Measurements from ENCODE around the gene UGT1A3. TPM values are rescaled to one million over a fixed set of nuclear protein-coding genes. Genes with fewer than 3 reads are reported as not detected.

Gene UGT1A3
- not detected for total RNA-seq

DNA sequence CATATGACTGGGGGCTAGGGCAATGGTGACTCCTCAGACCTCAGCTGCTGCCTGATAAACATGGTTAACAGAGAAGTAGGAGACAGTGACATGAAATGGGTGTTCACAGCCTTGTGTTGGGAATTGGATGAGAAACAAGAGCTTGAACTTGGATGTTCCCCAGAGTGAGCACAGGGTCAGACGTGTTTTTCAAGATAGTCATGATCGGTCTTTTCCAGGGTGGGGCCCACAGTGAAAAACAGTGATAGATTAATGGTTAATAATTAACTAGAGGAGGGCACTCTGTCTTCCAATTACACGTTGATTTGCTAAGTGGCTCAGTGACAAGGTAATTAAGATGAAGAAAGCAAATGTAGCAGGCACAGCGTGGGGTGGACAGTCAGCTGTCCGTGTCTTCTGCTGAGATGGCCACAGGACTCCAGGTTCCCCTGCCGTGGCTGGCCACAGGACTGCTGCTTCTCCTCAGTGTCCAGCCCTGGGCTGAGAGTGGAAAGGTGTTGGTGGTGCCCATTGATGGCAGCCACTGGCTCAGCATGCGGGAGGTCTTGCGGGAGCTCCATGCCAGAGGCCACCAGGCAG, at the start of gene UGT1A3:
TSS of gene UGT1A3 (plus strand) at position 320 of the 579 bp plus-strand sequence. CDS start at position 405, 85 bp downstream.
- Mint-ChIP-seq H3K9me3 (no peaks in the 10 kb centered on the region), H3K27ac (no peak within 1 kb of the TSS), H3K4me3 (no peak within 1 kb of the TSS), H3K4me1 (no peaks in the 10 kb centered on the region), H3K36me3 (no peaks in the 10 kb centered on the region), H3K27me3 (peaks cover 16% of the 10 kb centered on the region)
- DNase-seq = no peak

DNA sequence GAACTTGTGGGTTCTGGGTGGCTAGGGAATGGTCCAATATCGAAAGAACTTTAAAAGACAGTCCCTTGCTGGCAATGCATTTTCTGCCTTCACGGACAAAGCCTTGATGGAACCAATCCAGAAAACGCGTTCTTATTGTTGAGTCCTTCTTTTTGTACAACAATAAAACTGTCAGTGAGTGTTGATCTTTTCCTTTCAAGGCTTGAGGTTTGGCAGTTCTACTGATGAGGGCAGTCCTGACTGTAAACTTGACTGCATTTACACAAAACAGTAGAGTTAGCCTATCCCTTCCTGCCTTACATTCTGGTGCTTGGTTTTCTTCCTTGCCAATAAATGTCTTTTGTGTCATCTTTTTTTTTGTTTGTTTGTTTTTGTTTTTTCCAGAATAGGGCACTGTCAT, 49.6 kb upstream of the UGT1A3 start:
- Mint-ChIP-seq H3K4me1 (no peaks in the 10 kb centered on the region), H3K4me3 (no peak overlapping the region), H3K27me3 (peaks cover 16% of the 10 kb centered on the region), H3K9me3 (no peaks in the 10 kb centered on the region), H3K27ac (no peak overlapping the region), H3K36me3 (no peaks in the 10 kb centered on the region)
- DNase-seq = no peak

DNA sequence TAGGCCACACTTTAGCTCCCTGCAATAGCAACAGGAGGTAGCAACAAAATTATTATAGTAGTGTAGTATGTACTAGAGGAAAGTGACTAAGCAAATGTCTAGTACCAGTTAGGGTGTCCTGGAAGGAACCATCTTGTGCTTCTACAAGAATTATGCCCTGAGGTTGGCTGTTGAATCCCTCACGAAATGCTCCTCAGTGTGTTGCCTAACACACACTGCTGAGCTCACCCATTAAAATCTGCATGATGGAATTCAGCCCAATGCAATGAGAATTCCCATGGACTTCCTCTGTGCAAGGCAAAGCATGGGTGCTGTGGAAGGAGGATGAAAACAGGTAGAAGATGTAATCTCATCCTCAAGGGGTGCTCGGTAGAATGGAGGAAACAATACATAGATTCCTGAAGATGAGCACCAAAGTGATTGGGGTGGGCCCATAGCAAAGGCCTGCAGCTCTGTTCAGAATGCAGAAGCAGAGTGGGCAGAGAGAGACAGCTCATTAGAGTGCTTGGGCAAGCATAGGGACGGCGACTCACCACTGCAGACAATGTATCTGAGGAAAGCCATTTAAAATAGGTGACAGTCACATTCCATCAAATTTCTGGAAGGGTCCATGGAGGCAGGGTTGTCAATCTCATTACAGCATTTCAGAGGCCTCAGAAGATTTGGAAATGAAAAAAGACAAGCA, 48.3 kb upstream of the UGT1A3 start:
- H3K4me1 Mint-ChIP-seq = no peaks in the 10 kb centered on the region
- peaks cover 16% of the 10 kb centered on the region for H3K27me3 Mint-ChIP-seq
- H3K4me3 Mint-ChIP-seq = no peak overlapping the region

DNA sequence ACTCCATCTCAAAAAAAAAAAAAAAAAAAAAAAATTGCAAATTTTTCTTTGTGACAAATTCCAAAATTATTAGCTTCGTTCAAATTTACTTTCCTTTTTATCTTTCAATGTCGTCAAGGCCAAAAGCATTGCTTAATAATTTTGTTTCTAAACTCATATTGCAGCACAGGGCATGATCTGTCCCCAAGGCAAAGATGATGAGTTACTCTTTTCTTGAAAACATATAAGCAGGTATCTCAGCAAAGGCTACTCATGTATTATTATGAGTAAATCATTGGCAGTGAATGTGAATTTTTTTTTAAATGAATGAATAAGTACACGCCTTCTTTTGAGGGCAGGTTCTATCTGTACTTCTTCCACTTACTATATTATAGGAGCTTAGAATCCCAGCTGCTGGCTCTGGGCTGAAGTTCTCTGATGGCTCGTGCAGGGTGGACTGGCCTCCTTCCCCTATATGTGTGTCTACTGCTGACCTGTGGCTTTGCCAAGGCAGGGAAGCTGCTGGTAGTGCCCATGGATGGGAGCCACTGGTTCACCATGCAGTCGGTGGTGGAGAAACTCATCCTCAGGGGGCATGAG, 47.2 kb upstream of the UGT1A3 start, which contains the start of gene UGT1A7:
TSS of gene UGT1A7 (plus strand) at position 381 of the 579 bp plus-strand sequence. CDS start at position 418, 37 bp downstream.
- Mint-ChIP-seq H3K27me3 (peaks cover 12% of the 10 kb centered on the region), H3K4me1 (no peaks in the 10 kb centered on the region), H3K36me3 (no peaks in the 10 kb centered on the region), H3K27ac (no peak within 1 kb of the TSS), H3K9me3 (no peaks in the 10 kb centered on the region), H3K4me3 (no peak within 1 kb of the TSS)
- no peak for DNase-seq

More for the DNA sequence above, 48.3 kb upstream of the UGT1A3 start:
- H3K9me3 Mint-ChIP-seq = no peaks in the 10 kb centered on the region
- H3K27ac Mint-ChIP-seq = no peak overlapping the region
- H3K36me3 Mint-ChIP-seq = no peaks in the 10 kb centered on the region
- no peak for DNase-seq

DNA sequence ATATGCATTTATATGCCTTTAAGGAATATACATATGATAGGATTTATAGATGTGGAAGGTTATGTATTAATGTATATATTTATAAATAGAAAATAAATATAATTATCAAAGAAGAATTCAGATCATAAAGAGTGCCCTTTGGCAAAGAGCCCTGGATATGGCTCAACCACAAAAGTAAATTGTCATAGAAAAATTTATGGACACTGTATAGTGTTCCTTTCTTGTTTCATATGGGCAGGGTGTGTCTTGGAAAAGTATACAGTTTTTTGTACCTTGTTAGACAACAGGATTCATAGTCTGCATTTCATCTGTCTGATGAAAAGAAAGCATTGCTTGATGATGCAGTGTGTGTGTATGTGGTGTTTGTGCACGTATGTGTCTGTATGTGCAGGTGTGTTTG, 44.2 kb upstream of the UGT1A3 start:
- no peak for DNase-seq
- no peaks in the 10 kb centered on the region for H3K9me3 Mint-ChIP-seq
- peaks cover 9% of the 10 kb centered on the region for H3K27me3 Mint-ChIP-seq
- no peaks in the 10 kb centered on the region for H3K36me3 Mint-ChIP-seq
- H3K4me1 Mint-ChIP-seq = peaks cover 2% of the 10 kb centered on the region
- no peak overlapping the region for H3K4me3 Mint-ChIP-seq
- H3K27ac Mint-ChIP-seq = no peak overlapping the region

DNA sequence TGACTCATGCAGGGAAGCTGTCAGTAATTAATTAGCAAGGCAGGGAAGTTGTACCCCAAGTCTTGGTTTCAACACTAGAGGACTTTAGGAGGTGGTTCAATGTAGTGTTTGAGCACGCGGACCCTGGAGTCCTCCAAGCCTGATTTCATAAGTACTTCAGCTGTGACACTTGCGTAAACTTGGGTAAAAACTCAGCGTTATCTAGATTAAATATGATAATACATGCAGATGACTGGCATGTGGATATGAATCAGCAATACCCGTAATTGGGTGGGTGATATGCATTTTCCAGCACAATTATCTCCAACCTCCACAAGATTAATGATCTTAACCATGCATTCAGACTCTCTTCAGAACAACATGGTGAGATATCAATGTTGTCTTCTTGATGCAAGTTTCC, 41.9 kb upstream of the UGT1A3 start:
- H3K9me3 Mint-ChIP-seq = no peaks in the 10 kb centered on the region
- H3K4me3 Mint-ChIP-seq = no peak overlapping the region
- H3K4me1 Mint-ChIP-seq = peaks cover 2% of the 10 kb centered on the region
- DNase-seq = no peak
- peaks cover 4% of the 10 kb centered on the region for H3K27me3 Mint-ChIP-seq
- no peaks in the 10 kb centered on the region for H3K36me3 Mint-ChIP-seq
- H3K27ac Mint-ChIP-seq = no peak overlapping the region

DNA sequence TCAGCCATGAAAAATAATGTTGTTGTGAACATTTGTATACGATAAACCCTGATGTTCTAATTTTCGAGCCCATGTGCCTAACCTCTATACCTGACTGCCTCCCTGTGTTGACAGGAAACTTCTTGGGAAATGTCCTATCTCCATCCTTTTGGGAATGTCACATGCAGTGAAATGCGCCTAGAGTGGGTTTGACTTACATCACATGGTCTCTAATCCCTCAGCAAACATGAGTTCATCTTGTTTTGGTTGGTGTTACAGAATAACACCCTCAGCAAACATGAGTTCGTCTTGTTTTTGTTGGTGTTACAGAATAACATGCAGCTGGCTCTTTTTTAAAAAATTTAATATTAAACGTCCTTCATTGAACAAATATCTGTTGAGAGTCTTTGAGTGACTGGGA, 40.5 kb upstream of the UGT1A3 start:
- H3K9me3 Mint-ChIP-seq = no peaks in the 10 kb centered on the region
- no peak overlapping the region for H3K4me3 Mint-ChIP-seq
- H3K4me1 Mint-ChIP-seq = peaks cover 2% of the 10 kb centered on the region
- no peak for DNase-seq
- H3K36me3 Mint-ChIP-seq = no peaks in the 10 kb centered on the region
- H3K27ac Mint-ChIP-seq = no peak overlapping the region
- peaks cover 4% of the 10 kb centered on the region for H3K27me3 Mint-ChIP-seq

DNA sequence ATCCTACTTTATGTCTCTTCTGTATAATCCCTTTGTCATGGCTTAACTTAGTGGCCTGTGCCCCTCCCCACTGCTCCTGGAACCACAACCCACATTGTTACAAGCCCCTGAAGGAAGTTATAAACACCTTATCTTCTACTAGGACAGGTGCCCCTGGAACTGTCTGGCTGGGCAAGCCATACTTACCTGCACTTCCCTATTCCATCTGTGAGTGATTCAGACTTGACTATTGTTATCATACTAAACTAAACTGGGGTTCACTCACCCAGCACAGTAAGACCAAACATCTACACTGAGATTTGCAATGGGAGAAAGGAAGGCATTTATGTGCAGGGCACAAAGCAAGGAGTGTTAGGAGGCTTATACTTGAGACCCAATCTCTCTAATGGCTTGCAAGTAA, 39.8 kb upstream of the UGT1A3 start:
- Mint-ChIP-seq H3K9me3 (no peaks in the 10 kb centered on the region), H3K4me1 (peaks cover 2% of the 10 kb centered on the region), H3K36me3 (no peaks in the 10 kb centered on the region), H3K27me3 (peaks cover 4% of the 10 kb centered on the region), H3K4me3 (no peak overlapping the region), H3K27ac (no peak overlapping the region)
- DNase-seq = no peak

DNA sequence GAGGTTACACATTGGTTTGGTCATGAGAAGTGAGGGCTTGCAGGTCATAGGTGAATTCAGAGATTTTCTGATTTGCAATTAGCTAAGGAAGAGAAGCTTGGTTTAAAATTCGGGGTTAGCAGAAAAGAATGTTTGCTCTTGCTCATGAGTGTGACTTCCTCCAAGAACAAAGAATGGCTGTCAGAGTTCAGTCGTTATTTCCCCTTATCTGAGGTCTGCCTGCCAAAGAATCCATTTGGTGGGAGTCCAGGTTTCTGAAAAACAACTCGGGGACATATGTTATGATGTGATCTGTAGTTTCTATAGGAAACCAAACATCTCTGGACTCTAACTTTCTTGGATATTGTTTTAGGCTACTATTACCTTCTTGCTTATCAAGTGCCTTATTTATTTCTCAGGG, 39.3 kb upstream of the UGT1A3 start:
- H3K36me3 Mint-ChIP-seq = no peaks in the 10 kb centered on the region
- H3K27me3 Mint-ChIP-seq = peaks cover 4% of the 10 kb centered on the region
- H3K9me3 Mint-ChIP-seq = no peaks in the 10 kb centered on the region
- DNase-seq = no peak
- H3K4me1 Mint-ChIP-seq = peaks cover 2% of the 10 kb centered on the region
- no peak overlapping the region for H3K4me3 Mint-ChIP-seq
- no peak overlapping the region for H3K27ac Mint-ChIP-seq

DNA sequence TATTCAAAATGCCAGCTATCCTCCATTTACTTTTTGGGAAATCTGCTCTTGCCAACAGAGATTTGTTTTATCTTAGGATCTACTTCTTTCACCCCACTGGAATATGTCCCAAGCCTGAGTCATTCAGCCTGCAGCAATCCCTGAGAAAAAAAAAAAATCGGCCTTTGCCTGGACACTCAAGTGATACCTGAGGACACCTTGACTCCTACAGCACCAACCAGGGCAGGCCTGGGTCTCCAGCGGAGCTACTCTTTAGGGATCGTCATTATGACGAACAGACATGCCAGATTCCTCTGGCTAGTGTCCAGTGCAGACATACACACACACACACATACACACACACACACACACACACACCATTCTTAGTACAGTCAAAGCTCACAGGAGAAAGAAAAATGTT, 38.4 kb upstream of the UGT1A3 start:
- Mint-ChIP-seq H3K4me1 (peaks cover 2% of the 10 kb centered on the region), H3K27ac (no peak overlapping the region), H3K4me3 (no peak overlapping the region), H3K9me3 (no peaks in the 10 kb centered on the region), H3K27me3 (peaks cover 4% of the 10 kb centered on the region), H3K36me3 (no peaks in the 10 kb centered on the region)
- DNase-seq = no peak

DNA sequence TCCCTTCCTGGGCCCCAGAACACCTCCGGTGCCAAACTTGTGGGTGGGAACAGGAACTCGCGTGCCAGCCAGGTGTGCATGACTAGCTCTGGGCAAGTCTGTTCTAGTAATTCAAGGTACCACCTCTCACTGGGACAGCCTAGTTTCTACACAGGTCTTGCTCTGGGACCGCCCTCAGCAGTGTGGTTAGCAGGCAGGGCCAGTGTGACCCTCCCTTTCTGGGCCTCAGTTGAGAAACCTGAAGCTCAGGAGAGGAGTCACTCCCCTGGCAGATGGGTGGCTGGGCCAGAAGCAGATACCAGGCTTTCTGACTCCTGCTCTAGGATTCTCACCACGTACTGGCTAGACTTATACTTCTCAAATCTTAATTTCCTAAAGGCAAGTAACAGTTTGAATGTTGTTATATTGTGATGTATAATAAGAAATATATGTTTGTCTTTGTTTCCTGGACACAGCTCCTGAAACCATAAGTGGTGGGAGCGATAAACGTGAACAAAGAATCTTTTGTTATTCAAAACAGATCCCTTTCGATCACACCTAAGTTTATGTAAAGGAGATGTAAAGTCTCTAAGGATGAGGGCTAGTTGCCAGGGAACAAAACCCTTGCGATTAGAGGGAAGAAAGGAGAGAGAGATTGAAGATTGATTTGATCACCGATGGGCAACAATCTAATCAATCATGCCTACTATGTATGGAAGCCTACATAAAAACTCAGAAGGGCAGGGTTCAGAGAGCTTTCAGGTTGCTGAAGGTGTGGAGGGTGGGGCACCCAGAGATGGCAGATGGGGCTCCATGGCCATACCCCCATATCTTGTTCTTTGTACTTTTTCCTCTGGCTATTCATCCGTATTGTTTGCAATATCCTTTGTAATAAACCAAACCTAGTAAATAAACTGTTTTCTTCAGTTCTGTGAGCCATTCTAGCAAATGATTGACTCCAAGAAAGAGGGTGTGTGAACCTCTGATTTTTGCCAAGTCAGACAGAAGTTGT, 37.1 kb upstream of the UGT1A3 start:
- Mint-ChIP-seq H3K4me3 (no peak overlapping the region), H3K9me3 (no peaks in the 10 kb centered on the region), H3K36me3 (no peaks in the 10 kb centered on the region), H3K27me3 (peaks cover 4% of the 10 kb centered on the region), H3K4me1 (peaks cover 2% of the 10 kb centered on the region), H3K27ac (no peak overlapping the region)
- DNase-seq = no peak

DNA sequence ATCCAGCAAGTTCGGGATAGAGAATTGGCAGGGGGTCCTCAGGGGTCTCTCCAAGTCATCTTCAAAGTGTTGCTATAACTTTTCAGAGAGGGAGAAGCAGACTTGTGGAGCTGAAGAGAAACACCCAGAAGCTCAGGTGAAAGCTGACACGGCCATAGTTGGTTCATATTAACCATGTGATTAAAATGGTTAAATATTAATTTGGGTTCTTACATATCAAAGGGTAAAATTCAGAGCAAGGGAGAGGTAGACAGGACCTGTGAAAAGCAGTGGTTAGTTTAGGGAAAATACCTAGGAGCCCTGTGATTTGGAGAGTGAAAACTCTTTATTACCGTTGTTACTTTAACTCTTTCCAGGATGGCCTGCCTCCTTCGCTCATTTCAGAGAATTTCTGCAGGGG, 36.2 kb upstream of the UGT1A3 start, which contains the start of gene UGT1A6:
TSS of gene UGT1A6 (plus strand) at position 243 of the 400 bp plus-strand sequence. CDS start at position 358, 115 bp downstream.
- H3K36me3 Mint-ChIP-seq = no peaks in the 10 kb centered on the region
- no peak within 1 kb of the TSS for H3K27ac Mint-ChIP-seq
- no peak within 1 kb of the TSS for H3K4me3 Mint-ChIP-seq

DNA sequence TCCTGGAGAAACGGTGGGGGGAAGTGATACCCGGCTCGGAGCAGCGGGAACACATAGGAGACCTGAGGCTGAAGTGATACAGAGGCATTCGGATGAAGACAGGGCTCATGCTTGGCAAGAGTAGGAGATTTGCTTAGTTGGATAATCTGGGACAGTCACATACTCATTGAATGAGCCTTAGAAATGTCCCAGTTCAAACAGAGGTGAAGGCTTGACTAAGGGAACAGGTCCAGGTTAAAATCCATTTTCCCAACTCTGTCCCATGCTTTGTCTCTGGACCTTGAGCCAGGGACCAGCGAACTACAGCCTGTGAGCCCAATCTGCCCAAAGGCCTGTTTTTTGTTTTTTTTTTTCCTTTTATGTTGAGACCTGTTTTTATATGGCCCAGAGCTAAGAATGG, 34.9 kb upstream of the UGT1A3 start:
- Mint-ChIP-seq H3K36me3 (no peaks in the 10 kb centered on the region), H3K9me3 (no peaks in the 10 kb centered on the region), H3K27me3 (no peaks in the 10 kb centered on the region), H3K4me3 (no peak overlapping the region), H3K27ac (no peak overlapping the region), H3K4me1 (peaks cover 2% of the 10 kb centered on the region)
- DNase-seq = no peak

More for the DNA sequence above, 36.2 kb upstream of the UGT1A3 start, which contains the start of gene UGT1A6:
- Mint-ChIP-seq H3K4me1 (peaks cover 2% of the 10 kb centered on the region), H3K9me3 (no peaks in the 10 kb centered on the region), H3K27me3 (peaks cover 4% of the 10 kb centered on the region)
- DNase-seq = no peak

DNA sequence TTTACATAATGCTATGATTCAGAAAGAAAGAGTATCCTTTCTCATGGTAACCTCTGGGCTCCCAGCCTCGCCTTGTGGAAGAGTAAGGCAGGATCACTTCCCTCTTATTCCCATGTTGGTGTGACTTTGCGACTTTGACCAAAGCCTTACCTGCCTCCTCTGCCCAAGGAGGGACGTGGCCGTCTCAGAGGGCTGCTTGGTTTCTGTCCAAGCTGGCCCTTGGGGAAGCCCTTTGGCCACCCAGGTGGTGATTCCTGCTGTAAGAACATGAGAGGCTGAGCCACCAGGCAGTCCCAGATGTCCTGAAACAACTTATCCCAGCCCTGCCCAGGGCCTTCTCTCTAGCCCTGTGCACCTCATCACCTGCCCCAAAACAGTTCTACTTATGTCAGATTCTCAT, 30.1 kb upstream of the UGT1A3 start:
- Mint-ChIP-seq H3K27ac (no peak overlapping the region), H3K4me1 (no peaks in the 10 kb centered on the region), H3K9me3 (peaks cover 1% of the 10 kb centered on the region), H3K36me3 (no peaks in the 10 kb centered on the region), H3K4me3 (no peak overlapping the region), H3K27me3 (peaks cover 4% of the 10 kb centered on the region)
- DNase-seq = no peak
